ENCODE measurements around the gene EEF1G.
"Not testable (repeated sequence)": the region's sequence is repeated elsewhere in the genome, so short reads cannot be mapped to it uniquely, and the experiment has no call there.

Gene EEF1G

DNA sequence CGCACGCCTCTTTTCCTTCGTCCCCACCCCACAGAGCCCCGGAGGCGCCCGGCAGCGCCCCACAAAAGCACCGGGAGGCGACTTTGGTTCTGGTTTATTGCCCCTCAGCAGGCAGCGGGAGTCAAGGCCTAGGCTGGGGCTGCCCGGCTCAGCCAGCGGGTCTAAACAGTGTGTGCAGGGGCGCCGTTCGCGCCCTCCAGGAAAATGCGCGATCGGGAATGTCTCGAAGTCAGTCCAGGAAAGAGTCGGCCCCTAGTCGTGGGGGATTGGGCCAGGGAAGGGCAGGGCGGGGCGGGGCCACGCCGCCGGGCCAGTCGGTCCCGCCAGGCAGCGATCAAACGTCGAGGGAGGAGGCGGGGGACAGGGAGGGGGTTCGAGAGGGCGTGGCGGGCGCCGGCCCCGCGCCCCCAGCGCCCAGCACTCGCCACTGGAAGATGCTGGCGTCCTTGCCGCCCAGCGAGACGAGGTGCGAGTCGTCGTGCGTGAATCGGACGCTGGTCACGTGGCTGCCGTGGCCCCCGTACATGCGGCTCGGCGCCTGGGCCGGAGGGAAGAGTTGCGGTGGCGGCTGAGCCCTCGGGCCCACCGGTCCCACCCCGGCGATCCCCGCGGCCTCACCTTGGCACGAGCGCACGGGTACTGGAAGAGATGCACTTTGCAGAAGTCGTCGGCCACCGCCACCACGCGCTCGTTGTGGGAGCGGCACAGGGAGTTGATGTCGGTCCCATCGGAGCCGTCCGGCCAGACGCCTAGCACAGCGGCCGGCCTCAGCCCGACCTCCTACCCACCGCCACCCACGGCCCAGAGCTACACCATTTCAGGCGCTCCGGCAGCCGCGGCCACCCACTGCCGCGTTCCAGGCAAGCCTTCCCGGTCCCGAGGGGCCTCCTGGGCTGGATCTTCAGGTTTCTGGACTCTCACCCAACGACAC lies 28.7 kb upstream of the EEF1G start:
- DNase-seq: peak in 1 of 2 donors; percentile 26

GRCh38 chr11:62601372-62602140 lies 27.9 kb upstream of the EEF1G start, which contains the start of gene MTA2:
MTA2 (minus strand) TSS chr11:62601865; CDS start chr11:62601450, 415 bp downstream.
- peak; percentile 99 to 100 for DNase-seq

DNA sequence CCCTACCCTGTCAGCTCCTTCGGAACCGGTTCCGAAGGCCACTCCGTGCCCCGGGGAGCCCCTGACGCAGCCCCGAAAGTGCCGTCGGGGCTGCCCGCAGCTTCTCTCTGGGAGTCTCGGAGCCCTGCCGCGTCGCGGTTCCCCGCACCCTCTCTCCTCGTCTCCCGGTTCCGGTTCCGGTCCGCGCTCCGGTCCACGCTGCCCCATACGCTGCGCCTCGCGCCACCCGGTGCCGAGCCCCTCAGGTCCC lies 27.4 kb upstream of the EEF1G start:
- DNase-seq: peak in 1 of 2 donors; percentile 37

GRCh38 chr11:62600367-62601121 lies 26.9 kb upstream of the EEF1G start:
- peak in 1 of 2 donors; percentile 27 for DNase-seq

GRCh38 chr11:62599901-62600300 lies 26.2 kb upstream of the EEF1G start:
- no peak for DNase-seq

DNA sequence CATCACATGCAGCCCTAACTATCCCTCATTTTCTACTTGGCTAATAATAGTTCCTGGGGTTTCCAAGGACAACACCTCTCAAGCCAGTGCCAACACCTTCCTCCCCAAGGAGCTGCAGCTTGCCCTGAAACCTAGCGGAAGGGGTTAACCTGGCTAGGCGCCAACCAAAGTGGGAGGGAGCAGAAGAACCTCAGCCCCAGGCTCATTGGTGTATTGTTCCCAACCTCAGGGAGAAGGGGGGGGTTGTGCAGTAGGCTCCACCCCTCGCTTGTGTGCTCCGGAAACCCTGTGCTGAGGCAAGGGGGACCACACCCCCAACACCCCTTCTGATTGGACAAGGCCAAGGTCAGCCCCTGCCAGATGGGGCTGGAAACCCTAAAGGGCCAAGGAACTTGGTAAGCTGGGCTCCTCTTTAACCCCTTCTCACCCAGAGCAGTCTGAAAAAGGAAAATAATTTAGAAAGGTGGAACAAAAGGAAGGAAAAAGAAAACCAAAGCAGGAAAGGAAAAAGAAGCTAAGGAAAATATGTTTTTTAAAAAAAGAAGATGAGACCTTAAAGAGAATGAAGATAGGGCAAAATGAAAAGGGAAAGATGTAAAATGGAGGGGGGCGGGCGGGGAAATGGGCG lies 25.5 kb upstream of the EEF1G start:
- DNase-seq: peak; percentile 94 to 95

DNA sequence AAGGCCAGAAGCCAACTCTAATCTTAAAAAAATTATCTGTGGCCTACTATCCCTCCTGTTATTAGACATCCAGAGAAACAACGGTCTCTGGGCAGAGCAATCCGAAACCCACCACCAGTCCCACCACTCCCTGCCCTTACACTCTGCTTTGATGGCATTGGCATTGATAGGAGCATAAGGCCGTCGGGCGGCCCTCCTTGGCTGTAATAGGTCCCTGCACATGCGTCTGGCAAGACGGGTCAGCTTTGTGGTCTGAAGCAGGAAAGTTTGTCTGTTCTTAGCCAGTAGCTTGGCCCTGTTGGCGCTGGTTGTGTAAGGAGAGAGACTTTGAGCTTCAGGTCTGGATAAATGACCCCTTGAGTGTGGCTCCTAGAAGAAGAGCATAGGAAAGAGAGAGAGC lies 21.4 kb upstream of the EEF1G start:
- DNase-seq: no peak

- DNase-seq: peak; percentile 77 to 79
Observed at GRCh38 chr11:62593434-62594044, 19.8 kb upstream of the EEF1G start.

GRCh38 chr11:62592989-62593421 lies 19.3 kb upstream of the EEF1G start:
- DNase-seq: no peak

GRCh38 chr11:62592146-62592815 lies 18.6 kb upstream of the EEF1G start:
- DNase-seq: no peak

DNA sequence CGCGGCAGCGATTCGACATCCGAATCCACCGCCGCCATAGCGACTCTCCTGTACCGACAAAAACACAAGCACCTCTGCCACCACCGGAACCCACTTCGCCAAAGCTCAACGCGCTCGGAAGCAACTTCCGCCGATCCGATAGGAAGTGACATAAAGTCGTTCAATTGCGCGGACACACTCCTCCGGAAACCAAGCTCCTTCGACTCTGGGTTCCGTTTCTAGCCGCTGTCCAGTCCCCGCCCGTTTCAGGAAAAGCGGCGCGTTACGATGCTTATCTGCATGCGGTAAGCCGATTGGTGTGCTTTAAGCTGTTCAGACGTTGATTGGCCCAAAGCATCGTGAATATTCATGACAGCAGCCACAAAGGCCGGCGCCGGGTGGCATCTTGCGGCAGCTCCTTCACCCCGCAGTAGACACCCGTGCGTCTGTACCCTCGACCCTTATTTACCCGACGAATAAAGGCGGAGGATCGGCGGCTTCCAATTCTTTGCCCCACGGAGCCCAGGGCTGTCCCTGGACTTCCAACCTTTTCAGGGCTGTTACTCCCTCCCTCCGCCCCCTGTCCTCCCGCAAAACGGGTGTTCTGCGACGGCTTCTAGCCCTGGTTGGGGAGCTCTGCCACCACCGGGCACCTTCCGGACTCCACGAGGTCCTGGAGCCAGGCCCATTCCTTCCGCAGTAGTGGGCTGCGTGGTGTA lies 17.9 kb upstream of the EEF1G start, which contains the start of gene TUT1:
TUT1 (minus strand) TSS at position 76 of the 698 bp plus-strand sequence; CDS start at position 38, 38 bp downstream.
- peak; percentile 95 for DNase-seq

DNA sequence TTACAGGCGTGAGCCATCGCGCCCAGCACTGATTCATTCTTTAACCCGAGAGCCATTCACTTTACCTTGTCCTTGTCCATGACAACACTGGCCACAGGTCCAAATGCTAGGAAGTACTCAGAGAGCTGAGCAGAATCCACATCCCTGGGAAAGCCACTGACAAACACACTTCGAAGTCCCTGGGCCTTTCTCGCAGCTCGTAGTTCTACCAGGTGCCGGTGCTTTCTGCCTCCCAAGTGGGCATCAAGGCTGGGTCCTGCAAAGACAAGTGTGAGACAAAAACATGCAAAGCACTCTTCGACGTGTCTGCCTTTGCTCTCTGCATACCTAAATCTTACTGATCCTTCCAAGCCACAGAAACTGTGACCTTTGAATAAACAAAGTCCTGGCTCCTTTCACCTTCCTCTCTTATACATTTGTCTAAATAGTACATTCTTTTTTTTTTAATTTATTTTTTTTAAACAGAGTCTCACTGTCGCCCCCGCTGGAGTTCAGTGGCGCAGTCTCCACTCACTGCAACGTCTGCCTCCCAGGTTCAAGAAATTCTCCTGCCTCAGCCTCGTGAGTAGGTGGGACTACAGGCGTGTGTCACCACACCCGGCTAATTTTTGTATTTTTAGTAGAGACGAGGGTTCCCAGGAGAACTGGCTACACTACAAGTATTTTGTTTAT lies 15.4 kb upstream of the EEF1G start:
- DNase-seq: no peak

- not testable (repeated sequence) for DNase-seq
Observed at GRCh38 chr11:62585356-62585755, 11.7 kb upstream of the EEF1G start.

DNA sequence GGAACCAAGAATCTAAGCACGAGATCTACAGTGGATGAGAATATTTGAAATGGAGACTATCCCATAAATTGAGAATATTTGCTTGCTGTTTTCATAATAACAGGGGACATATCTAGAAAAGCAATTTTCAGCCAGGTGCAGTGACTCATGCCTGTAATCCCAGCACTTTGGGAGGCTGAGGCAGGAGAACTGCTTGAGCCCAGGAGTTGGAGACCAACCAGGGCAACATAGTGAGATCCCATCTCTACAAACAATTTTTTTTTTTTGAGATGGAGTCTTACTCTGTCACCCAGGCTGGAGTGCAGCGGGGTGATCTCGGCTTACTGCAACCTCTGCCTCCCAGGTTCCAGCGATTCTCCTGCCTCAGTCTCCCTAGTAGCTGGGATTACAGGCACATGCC lies 8.0 kb upstream of the EEF1G start:
- DNase-seq: not testable (repeated sequence)

DNA sequence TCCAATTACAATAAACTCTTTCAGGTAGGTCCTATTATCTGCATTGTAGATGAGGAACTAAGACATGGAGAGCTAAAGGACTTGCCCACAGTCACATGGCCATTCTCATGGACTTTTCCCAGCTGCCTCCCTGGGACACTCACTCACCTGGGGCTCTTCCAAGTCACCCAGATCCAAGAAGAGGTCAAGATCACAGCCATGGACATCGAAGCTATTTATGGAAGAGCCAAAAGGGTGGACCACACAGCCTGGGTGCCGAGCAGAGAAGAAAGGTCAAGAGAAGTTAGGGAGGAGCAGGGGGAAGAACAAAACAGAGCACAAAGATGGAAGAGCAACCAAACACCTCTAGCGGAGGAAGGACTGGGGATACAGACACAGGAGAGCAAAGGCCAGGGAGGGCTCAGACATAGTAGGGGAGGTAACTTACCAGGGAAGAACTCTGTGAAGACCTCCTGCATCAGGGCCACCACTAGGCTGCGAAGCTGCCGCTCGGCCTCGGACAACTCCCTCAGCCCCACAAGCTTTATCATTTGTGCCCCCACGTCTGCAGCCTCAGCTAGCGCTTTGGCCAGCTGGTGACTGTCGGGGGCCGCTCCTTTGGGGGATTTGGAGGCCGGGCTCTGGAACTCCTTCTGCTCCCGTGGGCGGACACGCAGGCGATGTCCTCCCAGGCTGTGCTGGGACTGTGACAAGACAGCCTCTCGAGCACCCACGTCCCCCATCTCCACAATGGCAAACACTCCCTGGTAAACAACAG lies 7.4 kb upstream of the EEF1G start:
- no peak for DNase-seq

GRCh38 chr11:62579252-62579651 lies 5.6 kb upstream of the EEF1G start:
- no peak for DNase-seq

- DNase-seq: no peak
Observed at GRCh38 chr11:62578541-62578940, 4.8 kb upstream of the EEF1G start.

GRCh38 chr11:62577046-62577714 lies 3.5 kb upstream of the EEF1G start:
- DNase-seq: no peak

DNA sequence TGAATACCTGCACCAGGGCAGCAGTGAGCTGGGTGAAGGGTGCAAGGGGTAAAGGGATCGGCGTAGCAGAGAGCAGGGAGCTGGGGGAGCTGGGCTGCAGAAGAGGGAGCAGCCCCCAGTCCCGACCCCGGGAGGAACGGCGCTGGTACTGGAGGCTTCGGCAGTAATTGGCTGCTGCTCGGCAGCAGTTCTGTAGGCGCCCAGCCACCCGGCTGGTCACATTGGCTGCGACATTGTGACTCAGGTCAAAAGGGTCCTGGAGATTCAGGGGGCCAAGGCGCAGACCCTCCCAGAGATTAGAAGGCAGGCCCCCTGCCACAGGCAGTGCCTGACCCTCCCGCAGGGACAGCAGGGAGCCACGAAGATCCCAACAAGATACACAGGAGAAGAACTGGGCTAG lies 2.1 kb upstream of the EEF1G start:
- no peak for DNase-seq
